ENCODE measurements around the gene DSP. TPM values are rescaled to one million over a fixed set of nuclear protein-coding genes. Genes with fewer than 3 reads are reported as not detected.

DSP gene
- polyA plus RNA-seq, 1 donor (not counting 4 experiments of a cell fraction or from before 2014, with no cell fraction given), result 255 TPM

DNA sequence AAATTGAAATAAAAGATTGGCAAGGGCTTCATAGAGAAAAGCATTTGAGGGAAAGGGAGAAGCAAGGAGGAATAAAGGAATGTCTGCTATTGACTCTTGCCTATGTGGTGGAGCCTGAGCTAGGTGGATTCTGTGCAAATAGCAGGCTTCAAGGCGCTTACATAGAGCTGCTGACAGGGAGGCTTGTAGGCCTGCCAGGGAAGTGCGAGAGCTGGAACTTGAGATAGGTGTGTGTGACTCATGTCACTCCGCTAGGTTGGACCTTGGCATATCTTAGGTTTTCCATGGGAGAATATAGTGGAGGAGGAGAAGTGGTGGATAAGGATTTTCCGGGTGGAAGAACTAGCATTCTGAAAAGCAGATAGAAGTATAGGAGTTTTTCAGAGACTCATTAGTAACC is 62.5 kb downstream of the DSP start:
- no peak overlapping the region for H3K27ac ChIP-seq (ENCODE audit: control insufficient read depth, insufficient read depth, low read length)
- TF ChIP-seq EZH2 (IDR thresholded peaks at IDR 0.05; ENCODE audit: low read length), result no peak
- TF ChIP-seq, protein P1, sequence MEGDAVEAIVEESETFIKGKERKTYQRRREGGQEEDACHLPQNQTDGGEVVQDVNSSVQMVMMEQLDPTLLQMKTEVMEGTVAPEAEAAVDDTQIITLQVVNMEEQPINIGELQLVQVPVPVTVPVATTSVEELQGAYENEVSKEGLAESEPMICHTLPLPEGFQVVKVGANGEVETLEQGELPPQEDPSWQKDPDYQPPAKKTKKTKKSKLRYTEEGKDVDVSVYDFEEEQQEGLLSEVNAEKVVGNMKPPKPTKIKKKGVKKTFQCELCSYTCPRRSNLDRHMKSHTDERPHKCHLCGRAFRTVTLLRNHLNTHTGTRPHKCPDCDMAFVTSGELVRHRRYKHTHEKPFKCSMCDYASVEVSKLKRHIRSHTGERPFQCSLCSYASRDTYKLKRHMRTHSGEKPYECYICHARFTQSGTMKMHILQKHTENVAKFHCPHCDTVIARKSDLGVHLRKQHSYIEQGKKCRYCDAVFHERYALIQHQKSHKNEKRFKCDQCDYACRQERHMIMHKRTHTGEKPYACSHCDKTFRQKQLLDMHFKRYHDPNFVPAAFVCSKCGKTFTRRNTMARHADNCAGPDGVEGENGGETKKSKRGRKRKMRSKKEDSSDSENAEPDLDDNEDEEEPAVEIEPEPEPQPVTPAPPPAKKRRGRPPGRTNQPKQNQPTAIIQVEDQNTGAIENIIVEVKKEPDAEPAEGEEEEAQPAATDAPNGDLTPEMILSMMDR (optimal IDR thresholded peaks at IDR 0.05 in 1 of 3, IDR thresholded peaks at IDR 0.05 in 1 of 3, conservative IDR thresholded peaks at IDR 0.05 in 1 of 3; ENCODE audit: extremely low read depth in 1 of 3, insufficient read depth in 2 of 3, low read length in 3 of 3), result no peak
- no peaks in the 10 kb centered on the region for H3K79me2 ChIP-seq (ENCODE audit: control insufficient read depth, insufficient read depth, low read length)
- H2AFZ ChIP-seq (ENCODE audit: control insufficient read depth, low read length), result no peak overlapping the region
- H4K20me1 ChIP-seq (ENCODE audit: control insufficient read depth, extremely low read depth, insufficient read depth, low read length), result no peaks in the 10 kb centered on the region
- H3K4me2 ChIP-seq (ENCODE audit: control insufficient read depth, extremely low read depth, insufficient read depth, low read depth, low read length), result no peak overlapping the region
- H3K9me3 ChIP-seq (ENCODE audit: control insufficient read depth, low read depth, low read length), result no peaks in the 10 kb centered on the region
- H3K4me3 ChIP-seq (ENCODE audit: control insufficient read depth in 2 of 3, extremely low read depth in 1 of 3, insufficient read depth in 2 of 3, low read depth in 1 of 3, low read length in 3 of 3), result no peak overlapping the region
- no peak for FAIRE-seq
- H3K36me3 ChIP-seq (ENCODE audit: control insufficient read depth in 2 of 2, extremely low read depth in 1 of 2, insufficient read depth in 2 of 2, low read length in 2 of 2), result peaks cover 25 to 27% of the 10 kb centered on the region in 2 experiments
- H3K9me1 ChIP-seq (ENCODE audit: control insufficient read depth, extremely low read depth, insufficient read depth, low read length), result no peaks in the 10 kb centered on the region
- H3K27me3 ChIP-seq (ENCODE audit: control insufficient read depth, extremely low read depth, insufficient read depth, low read length), result no peaks in the 10 kb centered on the region
- dilution Hi-C loops (cut with MboI; ENCODE audit: extremely low pct_ligation_motif_present, low sequenced_read_pairs), result loop anchor here (25.0 kb wide), 1 partner anchor 317 kb away; no protein-coding TSS in a partner anchor
- DNase-seq (ENCODE audit: low read depth, low spot score), result no peak
- H3K4me1 ChIP-seq (ENCODE audit: control insufficient read depth, extremely low read depth, insufficient read depth, low read length), result no peaks in the 10 kb centered on the region
- H3K9ac ChIP-seq (ENCODE audit: control insufficient read depth, extremely low read depth, insufficient read depth, low read length), result no peak overlapping the region

DNA sequence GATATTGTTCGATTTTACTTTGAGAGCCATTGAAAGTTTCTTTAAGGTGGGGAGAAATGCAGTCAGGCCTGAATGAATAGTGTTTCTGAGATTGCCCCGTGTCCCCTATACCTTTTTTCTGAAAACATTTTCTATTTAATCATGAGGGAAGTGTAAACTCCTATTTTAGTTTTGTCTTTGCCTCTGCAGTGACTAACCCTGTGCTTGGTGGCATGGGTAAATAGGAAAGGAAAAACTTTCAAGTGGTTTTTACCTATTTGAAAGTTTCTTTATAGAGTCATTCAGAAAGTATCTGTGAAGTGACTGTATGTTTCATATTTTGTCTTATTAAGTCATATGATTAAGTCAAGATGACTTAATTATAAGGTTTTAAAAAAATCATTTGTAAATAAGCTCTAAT is 63.0 kb downstream of the DSP start:
- TF ChIP-seq EZH2 (IDR thresholded peaks at IDR 0.05; ENCODE audit: low read length), result no peak
- TF ChIP-seq, protein P1 (optimal IDR thresholded peaks at IDR 0.05 in 1 of 3, IDR thresholded peaks at IDR 0.05 in 1 of 3, conservative IDR thresholded peaks at IDR 0.05 in 1 of 3; ENCODE audit: extremely low read depth in 1 of 3, insufficient read depth in 2 of 3, low read length in 3 of 3), result no peak
- no peaks in the 10 kb centered on the region for H3K9me1 ChIP-seq (ENCODE audit: control insufficient read depth, extremely low read depth, insufficient read depth, low read length)
- no peaks in the 10 kb centered on the region for H4K20me1 ChIP-seq (ENCODE audit: control insufficient read depth, extremely low read depth, insufficient read depth, low read length)
- no peak overlapping the region for H3K9ac ChIP-seq (ENCODE audit: control insufficient read depth, extremely low read depth, insufficient read depth, low read length)
- no peak overlapping the region for H3K4me2 ChIP-seq (ENCODE audit: control insufficient read depth, extremely low read depth, insufficient read depth, low read depth, low read length)
- dilution Hi-C loops (cut with MboI; ENCODE audit: extremely low pct_ligation_motif_present, low sequenced_read_pairs), result loop anchor here (25.0 kb wide), 1 partner anchor 317 kb away; no protein-coding TSS in a partner anchor
- no peaks in the 10 kb centered on the region for H3K4me1 ChIP-seq (ENCODE audit: control insufficient read depth, extremely low read depth, insufficient read depth, low read length)
- no peak overlapping the region for H2AFZ ChIP-seq (ENCODE audit: control insufficient read depth, low read length)
- peaks cover 25 to 27% of the 10 kb centered on the region in 2 experiments for H3K36me3 ChIP-seq (ENCODE audit: control insufficient read depth in 2 of 2, extremely low read depth in 1 of 2, insufficient read depth in 2 of 2, low read length in 2 of 2)
- H3K27me3 ChIP-seq (ENCODE audit: control insufficient read depth, extremely low read depth, insufficient read depth, low read length), result no peaks in the 10 kb centered on the region
- no peak for DNase-seq (ENCODE audit: low read depth, low spot score)
- H3K79me2 ChIP-seq (ENCODE audit: control insufficient read depth, insufficient read depth, low read length), result no peaks in the 10 kb centered on the region
- H3K9me3 ChIP-seq (ENCODE audit: control insufficient read depth, low read depth, low read length), result no peaks in the 10 kb centered on the region
- no peak overlapping the region for H3K4me3 ChIP-seq (ENCODE audit: control insufficient read depth in 2 of 3, extremely low read depth in 1 of 3, insufficient read depth in 2 of 3, low read depth in 1 of 3, low read length in 3 of 3)
- no peak overlapping the region for H3K27ac ChIP-seq (ENCODE audit: control insufficient read depth, insufficient read depth, low read length)
- FAIRE-seq, result no peak

Measured in keratinocyte (primary cell).